HG02840 (cell line): ENCODE results near the gene ARL4A.

Experiments used
- ATAC-seq: cut with Tn5 transposase; IDR thresholded peaks from one replicate; pipeline ENCODE4 v1.9.1; 2021; ENCODE audit warnings: mild to moderate bottlenecking, moderate library complexity, moderate number of reproducible peaks; ENCODE audit not compliant: unreplicated experiment, low FRiP score

Gene ARL4A

GRCh38 chr7:12694817-12695216 is 7.4 kb downstream of the ARL4A start:
- ATAC-seq, result no peak

DNA sequence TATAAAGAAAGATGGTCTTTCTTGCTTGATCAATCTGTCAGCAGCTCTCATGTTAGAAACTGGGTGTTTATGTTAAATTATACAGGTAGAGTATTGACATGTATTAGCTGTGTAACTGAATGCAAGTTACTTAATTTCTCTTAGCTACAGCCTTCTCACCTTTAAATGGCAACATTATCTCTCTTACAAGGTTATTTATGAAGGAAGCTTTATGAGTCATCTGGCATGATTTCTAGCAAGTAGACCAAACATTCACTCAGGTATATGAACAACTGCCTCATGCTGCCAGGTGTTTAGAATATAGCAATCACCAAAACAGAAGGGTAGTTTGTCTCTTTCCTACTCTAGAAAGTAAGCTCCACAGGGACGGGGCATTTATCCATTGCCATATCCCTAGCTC is 8.5 kb downstream of the ARL4A start:
- ATAC-seq, result no peak

GRCh38 chr7:12699299-12699698 is 11.9 kb downstream of the ARL4A start:
- ATAC-seq, result no peak

DNA sequence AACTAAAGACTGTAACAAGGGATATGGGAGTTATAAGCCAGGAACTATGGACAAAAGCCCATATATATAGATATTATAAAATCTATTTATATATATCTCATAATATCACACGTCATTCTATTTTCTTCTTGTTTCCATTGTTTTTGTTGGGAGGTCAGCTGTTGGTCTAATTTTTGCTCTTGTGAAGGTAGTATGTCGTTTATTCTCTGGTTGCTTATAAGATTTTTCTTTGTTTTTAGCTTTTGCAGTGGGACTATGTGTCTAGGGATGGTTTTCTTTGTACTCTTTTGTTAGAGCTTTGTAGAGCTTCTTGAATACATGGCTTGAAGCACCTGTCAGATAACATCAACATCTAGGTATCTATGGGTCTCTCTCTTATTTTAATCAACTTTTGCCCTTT is 14.0 kb downstream of the ARL4A start:
- no peak for ATAC-seq

- ATAC-seq, result no peak
These were observed 16.4 kb downstream of the ARL4A start for GRCh38 chr7:12703881-12704280.

DNA sequence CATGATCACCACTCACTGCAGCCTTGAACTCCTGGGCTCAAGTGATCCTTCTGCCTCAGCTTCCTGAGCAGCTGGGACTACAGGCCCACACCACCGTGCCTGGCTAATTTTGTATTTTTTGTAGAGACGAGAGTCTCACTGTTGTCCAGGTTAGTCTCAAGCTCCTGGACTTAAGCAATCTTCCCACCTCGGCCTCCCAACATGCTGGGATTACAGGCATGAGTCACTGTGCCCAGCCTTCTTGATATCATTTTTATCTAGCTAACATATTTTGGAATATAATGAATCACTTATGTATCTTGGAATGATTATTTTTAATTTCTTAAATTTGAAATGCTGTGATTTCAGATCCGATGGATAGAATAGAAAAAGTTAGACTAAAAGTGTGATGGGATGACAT is 18.4 kb downstream of the ARL4A start:
- no peak for ATAC-seq

- ATAC-seq, result no peak
These were observed 19.6 kb downstream of the ARL4A start for GRCh38 chr7:12706900-12707536.

DNA sequence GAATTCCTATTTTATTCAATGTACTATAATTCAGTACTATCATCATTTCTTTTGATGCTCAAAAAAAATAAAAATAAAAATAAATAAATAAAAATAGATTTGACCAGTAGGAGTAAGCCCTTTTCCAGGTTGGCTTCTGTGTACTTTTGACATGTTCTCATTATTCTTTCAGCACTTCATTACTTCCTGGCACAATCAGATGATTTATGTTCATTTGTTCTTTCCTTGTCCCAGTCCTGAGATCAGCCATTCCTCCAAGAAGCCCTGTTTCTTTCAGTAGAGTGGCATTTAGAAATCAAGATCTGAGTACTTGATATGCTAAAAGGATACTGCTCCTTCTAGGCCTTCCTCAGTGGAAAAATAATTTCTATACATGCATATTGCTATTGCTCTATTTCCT is 20.9 kb downstream of the ARL4A start:
- no peak for ATAC-seq

DNA sequence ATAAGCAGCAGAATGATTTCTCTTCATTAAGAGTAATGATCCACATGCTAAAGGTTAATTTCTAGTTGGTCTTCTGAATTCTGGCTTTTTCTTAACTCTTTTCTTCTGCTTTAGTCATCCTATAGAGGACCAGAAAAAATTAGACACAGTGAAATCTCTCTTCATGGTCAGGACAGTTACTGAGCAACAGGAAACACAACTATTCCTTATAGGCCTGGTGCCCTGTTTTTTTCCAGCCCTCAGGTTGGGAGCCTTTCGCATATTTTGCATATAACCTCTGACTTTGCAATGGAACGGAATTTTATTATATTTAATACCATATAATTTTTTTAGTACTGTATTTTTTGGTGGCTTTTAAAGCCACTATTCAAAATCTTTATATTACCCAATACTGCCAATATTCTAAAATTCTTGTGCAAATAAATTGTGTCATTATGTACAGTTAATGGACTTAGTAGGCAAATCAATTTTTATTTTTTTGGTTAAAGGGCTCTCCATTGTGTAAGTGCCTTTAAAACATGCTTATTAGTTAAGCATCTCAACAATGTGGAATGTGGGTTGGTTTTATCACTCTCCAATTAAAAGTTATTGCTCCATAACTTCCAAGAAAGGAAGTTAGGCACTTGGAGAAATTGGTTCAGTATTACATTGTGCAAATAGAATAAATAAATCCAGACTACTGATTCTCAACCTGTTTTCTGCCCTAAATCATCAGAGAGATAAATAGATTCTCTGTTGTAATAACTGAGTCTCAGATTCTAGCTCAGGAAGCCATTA is 22.5 kb downstream of the ARL4A start:
- no peak for ATAC-seq

GRCh38 chr7:12711124-12711523 is 23.7 kb downstream of the ARL4A start:
- ATAC-seq, result no peak

DNA sequence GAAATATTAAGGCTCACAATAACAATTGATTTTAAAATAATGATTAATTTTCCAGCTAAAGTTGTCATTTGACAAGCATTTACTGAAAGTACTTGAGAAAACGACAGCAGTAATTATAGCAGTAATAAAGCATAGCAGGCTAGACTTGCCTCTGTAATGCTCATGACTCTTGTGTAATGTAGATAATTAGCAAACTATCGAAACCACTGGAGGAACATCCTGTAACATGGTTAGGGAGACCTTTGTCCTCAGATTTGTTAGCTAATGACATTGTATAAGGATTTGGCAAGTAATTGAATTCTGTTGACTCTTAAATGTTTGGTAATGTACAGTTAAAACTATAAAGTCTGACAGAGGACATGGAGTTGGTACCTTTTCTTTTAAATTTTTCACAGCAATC is 24.8 kb downstream of the ARL4A start:
- no peak for ATAC-seq

GRCh38 chr7:12713625-12714378 is 26.4 kb downstream of the ARL4A start:
- no peak for ATAC-seq

DNA sequence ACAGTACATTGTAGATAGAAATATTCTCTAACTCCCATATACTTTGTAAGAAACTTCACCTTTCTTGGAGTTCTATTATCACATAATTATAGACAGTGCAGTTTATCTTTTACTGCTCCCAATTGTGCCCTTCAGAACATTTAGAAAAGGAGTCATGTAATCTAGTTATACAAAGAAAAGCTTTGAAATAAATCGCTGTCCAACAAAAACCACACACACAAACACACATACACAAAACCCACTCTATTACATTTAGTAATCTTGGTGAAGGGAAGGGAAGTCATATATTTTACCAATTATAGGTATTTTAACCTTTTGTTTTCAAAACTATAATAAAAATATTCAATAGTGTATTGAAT is 26.9 kb downstream of the ARL4A start:
- ATAC-seq, result no peak

DNA sequence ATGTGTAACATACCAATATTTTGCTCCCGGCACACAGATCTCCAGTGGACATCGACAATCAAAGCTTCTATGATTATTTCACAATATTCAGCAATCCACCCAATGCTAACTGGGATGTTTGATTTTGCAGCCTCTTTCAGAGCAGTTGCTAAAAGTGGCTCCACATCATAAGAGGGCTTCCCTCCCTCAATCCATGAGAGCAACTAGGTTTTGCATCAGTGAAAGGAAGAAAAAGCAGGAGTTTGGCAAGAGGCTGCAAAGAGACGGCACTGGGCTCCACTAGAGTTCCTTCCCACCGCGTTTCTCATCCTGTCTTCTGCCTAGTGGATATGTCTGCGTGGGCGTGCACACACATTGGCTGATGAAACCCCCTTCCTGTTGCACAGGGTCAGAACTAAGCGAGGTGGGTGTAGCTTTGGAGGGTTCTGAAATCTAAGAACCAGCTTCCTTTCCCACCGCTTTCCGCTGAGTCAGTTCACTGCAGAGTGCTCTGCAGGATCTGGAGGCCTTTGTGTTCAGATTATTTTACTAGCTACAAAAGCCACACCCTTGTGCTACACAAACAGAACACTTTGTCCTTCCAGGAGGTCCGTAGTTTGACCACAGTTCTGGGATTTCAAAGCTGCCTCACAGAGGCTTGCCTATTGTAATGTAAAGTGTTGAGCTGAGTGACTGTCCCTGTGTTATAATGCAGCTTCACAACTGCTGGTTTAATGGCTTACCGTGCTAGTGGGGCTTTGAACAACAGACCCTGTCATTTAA is 28.1 kb downstream of the ARL4A start:
- ATAC-seq, result no peak

DNA sequence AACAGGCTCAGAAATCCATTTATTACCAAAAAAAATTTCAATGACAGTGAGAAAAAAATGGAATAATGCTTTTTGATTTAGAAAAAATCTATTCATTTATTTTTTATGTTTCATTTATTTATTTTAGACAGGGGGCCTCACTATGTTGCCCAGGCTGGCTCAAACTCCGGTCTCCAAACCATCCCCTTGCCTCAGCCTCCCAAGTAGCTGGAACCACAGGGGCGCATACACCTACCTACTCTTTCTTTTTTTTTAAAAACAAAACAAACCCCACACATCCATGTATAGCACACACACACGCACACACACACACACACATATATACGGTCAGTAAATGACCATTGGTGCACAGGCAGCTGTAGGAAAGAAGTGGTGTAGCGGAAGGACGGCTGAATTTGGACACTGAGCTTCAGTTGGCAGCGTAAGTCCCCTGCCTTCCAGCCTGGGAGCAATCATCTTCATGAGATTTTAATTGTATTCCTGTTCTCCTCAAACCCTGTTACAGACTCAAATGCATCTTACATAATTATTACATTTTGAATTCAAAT is 28.8 kb downstream of the ARL4A start:
- ATAC-seq, result no peak

- ATAC-seq, result no peak
These were observed 29.3 kb downstream of the ARL4A start for GRCh38 chr7:12716722-12717121.

- ATAC-seq, result no peak
These were observed 31.9 kb downstream of the ARL4A start for GRCh38 chr7:12719141-12719919.

DNA sequence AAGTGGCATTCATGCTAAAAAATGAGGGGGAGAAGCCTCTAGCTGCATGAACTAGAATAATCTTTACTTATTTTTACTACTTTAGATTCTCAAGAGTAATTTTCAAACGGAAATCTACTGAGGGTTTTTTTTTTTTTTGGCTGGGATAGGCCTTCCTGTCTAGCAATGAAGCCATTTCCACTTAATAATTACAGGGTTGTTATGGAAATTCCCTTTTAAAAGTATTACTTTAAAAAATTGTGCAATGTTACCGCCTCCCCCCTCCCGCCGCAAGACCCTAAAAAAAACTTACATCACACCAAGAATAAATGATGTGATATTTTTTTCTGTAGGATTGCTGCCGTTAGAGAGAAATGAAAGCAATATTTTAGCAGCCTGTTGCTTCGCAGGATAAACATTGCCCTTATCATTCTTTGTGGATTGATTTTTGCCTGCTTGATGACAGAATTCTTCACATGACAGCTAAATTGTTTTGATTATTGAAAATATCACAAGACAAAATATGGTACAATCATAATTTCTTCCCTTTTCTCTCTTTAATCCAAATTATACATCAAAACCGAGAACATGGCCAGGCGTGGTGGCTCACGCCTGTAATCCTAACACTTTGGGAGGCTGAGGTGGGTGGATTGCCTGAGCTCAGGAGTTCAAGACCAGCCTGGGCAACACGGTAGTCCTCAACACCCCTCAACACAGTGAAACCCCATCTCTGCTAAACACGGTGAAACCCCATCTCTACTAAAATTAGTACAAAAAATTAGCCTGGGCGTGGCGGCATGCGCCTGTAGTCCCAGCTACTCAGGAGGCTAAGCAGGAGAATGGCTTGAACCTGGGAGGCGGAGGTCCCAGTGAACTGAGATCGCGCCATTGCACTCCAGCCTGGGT is 32.8 kb downstream of the ARL4A start:
- ATAC-seq, result no peak

DNA sequence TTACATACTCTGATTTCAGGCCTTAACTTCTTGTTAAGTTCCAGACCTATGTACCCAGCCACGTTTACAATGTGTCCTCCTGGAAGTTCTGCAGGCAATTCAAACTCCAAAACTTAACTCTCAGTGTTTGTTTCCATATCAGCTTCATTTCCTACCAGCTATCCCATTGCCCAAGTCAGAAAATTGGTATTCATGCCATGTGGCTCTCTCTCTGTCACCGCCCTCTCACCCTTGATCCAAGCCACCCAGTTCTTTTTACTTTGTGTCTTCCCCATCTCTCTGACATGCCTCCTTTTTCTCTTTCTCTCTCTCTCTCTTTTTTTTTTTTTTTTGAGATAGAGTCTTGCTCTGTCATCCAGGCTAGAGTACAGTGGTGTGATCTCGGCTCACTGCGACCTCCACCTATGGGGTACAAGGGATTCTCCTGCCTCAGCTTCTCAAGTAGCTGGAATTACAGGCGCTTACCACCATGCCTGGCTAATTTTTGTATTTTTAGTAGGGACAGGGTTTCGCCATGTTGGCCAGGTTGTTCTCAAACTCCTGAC is 33.9 kb downstream of the ARL4A start:
- no peak for ATAC-seq
